A673 (cell line): ENCODE data around the gene RAB11A.

Experiments
- EZH2 ChIP-seq: fragments of 200-600 bp; sonication (generic); IDR thresholded peaks from 2 replicates; pipeline ENCODE4 v1.6.1; 2017; ENCODE audit warnings: borderline replicate concordance, low read depth, mild to moderate bottlenecking, mixed read lengths, antibody characterized with exemption, low read length; ENCODE audit not compliant: poor library complexity, severe bottlenecking
- TF ChIP-seq, protein P1 (sequence below): fragments of 300-800, 200-600 bp; sonication (generic); conservative IDR thresholded peaks from 2 replicates; pipeline ENCODE4 v1.5.1; 2017; ENCODE audit warnings: low read depth, mild to moderate bottlenecking, antibody characterized with exemption, low read length, moderate library complexity, mixed read lengths

DNA sequence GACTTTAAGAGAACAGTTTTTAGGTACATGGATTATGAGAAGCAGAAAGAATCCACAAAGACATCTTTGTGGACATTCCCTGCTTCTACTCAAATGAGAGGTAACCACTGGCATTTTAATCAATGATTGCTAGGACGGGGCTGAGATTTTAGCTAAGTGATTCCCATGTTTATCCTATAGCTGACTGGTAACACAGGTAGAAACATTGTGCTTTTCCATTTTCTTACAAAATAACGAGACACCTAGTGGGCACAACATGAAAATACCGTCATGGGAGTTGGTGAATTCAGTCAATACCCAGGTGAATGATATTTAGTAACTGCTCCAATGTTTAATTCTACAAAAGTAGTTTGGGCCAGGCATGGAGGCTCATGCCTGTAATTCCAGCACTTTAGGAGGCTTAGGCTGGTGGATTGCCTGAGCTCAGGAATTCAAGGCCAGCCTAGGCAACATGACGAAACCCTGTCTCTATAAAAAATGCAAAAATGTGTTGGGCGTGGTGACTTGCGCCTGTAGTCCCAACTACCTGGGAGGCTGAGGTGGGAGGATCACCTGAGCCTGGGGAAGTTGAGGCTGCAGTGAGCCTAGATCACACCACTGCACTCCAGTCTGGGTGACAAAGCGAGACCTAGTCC is 40.0 kb upstream of the RAB11A start:
- TF ChIP-seq, protein P1, sequence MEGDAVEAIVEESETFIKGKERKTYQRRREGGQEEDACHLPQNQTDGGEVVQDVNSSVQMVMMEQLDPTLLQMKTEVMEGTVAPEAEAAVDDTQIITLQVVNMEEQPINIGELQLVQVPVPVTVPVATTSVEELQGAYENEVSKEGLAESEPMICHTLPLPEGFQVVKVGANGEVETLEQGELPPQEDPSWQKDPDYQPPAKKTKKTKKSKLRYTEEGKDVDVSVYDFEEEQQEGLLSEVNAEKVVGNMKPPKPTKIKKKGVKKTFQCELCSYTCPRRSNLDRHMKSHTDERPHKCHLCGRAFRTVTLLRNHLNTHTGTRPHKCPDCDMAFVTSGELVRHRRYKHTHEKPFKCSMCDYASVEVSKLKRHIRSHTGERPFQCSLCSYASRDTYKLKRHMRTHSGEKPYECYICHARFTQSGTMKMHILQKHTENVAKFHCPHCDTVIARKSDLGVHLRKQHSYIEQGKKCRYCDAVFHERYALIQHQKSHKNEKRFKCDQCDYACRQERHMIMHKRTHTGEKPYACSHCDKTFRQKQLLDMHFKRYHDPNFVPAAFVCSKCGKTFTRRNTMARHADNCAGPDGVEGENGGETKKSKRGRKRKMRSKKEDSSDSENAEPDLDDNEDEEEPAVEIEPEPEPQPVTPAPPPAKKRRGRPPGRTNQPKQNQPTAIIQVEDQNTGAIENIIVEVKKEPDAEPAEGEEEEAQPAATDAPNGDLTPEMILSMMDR = peak; percentile 56
- TF ChIP-seq EZH2 = no peak
